Uterus (tissue), 2 donors: ENCODE measurements around the gene CDAN1.

Source experiments
- POLR2A ChIP-seq, 2 donors: fragments of 450-650 bp; IDR thresholded peaks; one replicate each; pipeline ENCODE4 v1.6.1; 2016; ENCODE audit warnings: antibody characterized with exemption in 2 of 2, mild to moderate bottlenecking in 1 of 2, moderate library complexity in 1 of 2
- TF ChIP-seq, protein P1 (sequence below), 4 experiments: fragments of 200-600 bp in 2 of 4; fragments of 450-650 bp in 2 of 4; sonication (generic) in 2 of 4; IDR thresholded peaks; one replicate each; pipeline ENCODE4 v1.5.1; 2016 to 2019; ENCODE audit warnings: antibody characterized with exemption in 4 of 4, mild to moderate bottlenecking in 2 of 4, moderate library complexity in 1 of 4

DNA sequence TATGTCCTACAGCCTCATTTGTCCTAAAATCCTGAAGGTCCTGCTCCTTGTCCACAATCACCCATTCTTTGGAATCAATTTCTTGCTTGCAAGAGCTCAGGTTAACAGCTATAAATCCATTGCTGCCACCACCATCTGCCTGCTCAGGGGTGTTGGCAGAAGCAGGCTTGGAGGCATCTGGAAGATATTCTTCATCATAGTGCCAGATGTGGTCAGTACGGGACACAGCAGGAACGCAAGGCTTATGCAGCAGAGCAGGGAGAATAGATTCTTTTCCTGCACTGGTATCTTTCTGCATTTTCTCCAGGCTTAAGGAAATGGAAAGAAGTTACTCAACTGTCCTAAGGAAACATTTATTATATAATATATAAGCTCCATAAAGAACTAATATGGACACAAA is 38.5 kb upstream of the CDAN1 start:
- TF ChIP-seq, protein P1, sequence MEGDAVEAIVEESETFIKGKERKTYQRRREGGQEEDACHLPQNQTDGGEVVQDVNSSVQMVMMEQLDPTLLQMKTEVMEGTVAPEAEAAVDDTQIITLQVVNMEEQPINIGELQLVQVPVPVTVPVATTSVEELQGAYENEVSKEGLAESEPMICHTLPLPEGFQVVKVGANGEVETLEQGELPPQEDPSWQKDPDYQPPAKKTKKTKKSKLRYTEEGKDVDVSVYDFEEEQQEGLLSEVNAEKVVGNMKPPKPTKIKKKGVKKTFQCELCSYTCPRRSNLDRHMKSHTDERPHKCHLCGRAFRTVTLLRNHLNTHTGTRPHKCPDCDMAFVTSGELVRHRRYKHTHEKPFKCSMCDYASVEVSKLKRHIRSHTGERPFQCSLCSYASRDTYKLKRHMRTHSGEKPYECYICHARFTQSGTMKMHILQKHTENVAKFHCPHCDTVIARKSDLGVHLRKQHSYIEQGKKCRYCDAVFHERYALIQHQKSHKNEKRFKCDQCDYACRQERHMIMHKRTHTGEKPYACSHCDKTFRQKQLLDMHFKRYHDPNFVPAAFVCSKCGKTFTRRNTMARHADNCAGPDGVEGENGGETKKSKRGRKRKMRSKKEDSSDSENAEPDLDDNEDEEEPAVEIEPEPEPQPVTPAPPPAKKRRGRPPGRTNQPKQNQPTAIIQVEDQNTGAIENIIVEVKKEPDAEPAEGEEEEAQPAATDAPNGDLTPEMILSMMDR (IDR thresholded peaks at IDR 0.05) = no peak
- TF ChIP-seq POLR2A (IDR thresholded peaks at IDR 0.05) = no peak
